HG03103 (cell line): ENCODE measurements around the gene PIAS1.
"Not testable (repeated sequence)": the region's sequence is repeated elsewhere in the genome, so short reads cannot be mapped to it uniquely, and the experiment has no call there.

Experiments
- ATAC-seq: cut with Tn5 transposase; IDR thresholded peaks from one replicate; pipeline ENCODE4 v1.9.1; 2021; ENCODE audit warnings: low read depth; ENCODE audit not compliant: unreplicated experiment

Gene PIAS1

GRCh38 chr15:68053701-68054627 lies at the start of gene PIAS1:
Gene PIAS1, plus strand, starts transcription at chr15:68054315. Its CDS starts 12 bp downstream, at chr15:68054327.
- ATAC-seq: peak; percentile 73

GRCh38 chr15:68007642-68008041 lies 46.5 kb upstream of the PIAS1 start:
- ATAC-seq: not testable (repeated sequence)

DNA sequence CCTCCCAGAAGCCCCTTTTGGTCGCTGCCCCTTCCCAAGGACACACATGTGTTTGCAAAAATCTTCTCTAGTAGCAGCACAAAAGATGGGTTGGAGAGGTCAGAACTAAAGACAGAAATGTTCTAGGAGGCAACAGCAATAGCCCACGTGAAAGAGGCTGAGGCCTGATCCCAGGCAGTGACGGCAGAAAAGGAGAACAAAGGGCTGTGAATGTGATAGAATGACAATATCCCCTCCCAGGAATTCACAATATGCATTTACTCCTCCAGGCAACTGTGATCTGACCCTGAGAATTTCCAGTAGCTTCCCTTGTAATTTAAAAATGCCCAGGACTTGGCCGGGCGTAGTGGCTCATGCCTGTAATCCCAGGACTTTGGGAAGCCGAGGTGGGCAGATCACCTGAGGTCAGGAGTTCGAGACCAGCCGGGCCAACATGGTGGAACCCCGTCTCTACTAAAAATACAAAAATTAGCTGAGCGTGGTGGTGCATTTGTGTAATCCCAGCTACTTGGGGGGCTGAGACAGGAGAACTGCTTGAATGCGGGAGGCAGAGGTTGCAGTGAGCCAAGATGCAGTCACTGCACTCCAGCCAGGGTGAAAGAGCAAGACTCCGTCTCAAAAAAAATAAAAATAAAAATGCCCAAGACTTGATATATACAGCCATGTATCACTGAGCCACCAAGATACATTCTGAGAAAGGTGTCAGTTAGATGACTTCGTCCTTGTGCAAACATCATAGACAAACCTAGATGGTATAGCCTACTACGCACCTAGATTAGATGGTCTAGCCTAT lies 43.6 kb upstream of the PIAS1 start:
- ATAC-seq: no peak

GRCh38 chr15:68012911-68013310 lies 41.2 kb upstream of the PIAS1 start:
- no peak for ATAC-seq

GRCh38 chr15:68014219-68014618 lies 39.9 kb upstream of the PIAS1 start:
- no peak for ATAC-seq

GRCh38 chr15:68015244-68015643 lies 38.9 kb upstream of the PIAS1 start:
- ATAC-seq: no peak

DNA sequence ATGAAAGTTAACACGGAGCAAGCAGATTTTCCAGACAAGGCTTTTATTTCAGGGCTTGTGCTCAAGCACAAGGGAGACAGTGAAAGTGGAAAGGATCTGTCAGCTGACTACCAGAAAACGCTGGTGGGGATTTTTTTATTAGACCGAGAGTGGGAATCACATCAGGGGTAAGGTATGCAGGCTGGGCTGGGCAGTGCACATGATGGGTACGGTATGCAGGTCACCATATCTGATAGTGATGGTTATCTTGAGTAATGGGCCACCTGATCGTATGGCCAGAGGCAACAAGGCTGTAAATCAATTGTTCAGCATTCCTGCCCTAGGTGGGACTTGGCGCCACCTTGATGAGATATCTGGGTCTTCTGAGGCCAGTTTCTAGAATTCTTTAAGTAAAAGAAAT lies 36.9 kb upstream of the PIAS1 start:
- no peak for ATAC-seq

DNA sequence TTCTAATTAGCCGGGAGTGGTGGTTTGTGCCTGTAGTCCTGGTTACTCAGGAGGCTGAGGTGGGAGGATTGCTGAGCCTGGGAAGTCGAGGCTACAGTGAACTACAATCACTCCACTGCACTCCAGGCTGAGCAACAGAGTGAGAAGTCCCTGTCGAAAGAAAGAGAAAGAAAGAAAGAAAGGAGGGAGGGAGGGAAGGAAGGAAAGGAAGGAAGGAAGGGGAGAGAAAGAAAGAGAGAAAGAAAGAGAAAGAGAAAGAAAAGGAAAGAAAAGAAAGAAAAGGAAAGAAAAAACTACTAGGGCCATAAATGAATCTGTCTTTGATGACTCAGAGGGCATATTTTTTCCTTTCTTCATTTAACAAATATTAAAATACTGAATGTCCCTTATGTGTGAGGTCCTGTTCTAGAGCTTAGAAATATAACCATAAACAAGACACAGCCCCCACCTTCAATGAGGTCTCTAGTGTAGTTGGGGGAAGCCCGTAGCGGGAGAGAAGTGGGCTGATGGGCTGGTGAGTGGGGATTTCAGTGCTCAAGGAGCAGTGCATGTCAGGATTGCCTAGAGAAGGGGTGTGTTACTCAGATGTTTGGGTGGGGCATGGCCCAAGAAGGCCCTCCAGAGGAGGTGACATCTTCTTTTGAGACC lies 35.2 kb upstream of the PIAS1 start:
- no peak for ATAC-seq

GRCh38 chr15:68019814-68020525 lies 34.1 kb upstream of the PIAS1 start:
- ATAC-seq: no peak

DNA sequence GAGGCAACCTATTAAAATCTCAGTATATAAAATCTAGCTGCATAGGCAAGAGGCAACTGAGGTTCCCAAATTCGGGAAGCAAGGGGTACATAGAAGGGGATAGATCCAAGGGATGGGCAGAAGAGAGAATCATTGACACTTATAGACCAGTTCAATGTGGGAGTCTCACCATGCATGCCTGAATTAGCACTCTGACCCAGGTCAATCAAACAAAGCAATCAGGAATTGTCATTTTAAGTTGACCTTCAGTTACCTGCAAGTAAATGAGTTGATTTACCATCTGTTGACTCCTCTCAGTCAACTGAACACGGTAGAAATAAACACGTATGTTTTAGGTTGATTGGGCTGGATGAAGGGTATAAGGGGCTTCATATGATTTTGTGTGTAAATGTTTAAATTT lies 33.4 kb upstream of the PIAS1 start:
- no peak for ATAC-seq

- ATAC-seq: no peak
Measured at GRCh38 chr15:68022061-68022460, 32.1 kb upstream of the PIAS1 start.

GRCh38 chr15:68023307-68024101 lies 30.6 kb upstream of the PIAS1 start:
- ATAC-seq: no peak

DNA sequence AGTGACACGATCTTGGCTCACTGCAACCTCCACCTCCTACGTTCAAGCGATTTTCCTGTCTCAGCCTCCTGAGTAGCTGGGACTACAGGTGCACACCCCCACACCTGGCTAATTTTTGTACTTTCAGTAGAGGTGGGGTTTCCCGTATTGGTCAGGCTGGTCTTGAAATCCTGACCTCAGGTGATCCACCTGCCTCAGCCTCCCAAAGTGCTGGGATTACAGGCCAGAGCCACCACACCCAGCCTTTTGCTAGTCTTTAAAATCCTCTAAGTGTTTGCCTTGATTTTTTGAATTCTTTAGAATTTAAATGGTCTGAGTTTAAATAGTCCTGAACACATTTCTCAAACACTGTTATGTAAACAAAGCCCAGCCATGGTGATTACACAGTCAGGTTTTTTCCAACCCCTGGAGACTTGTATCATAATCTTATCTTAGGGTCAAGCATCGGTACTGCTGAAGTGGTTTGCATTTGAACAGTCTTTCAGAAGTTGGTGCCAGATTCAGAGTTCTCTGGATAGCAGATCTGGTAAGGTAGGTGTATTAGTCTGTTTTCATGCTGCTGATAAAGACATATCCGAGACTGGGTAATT lies 28.2 kb upstream of the PIAS1 start:
- no peak for ATAC-seq

DNA sequence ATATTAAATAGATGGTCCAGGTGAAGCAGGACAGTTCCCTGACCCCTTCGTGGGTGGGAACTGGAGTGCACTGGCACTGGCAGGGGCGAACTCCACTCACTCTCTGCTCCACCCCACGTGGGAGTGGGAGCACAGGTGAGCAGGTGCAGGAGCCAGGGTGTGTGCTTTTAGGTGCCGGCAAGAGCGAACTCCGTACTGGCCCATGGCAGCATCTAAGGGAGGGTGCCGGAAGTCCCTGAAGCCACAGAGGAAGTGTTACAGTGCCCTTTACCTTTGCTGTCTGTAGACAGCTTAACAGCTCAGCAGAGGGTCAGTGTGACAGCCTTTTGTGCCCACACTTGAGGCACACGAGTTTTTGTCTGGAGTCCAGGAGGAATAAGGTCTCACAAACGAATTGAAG lies 26.7 kb upstream of the PIAS1 start:
- no peak for ATAC-seq

DNA sequence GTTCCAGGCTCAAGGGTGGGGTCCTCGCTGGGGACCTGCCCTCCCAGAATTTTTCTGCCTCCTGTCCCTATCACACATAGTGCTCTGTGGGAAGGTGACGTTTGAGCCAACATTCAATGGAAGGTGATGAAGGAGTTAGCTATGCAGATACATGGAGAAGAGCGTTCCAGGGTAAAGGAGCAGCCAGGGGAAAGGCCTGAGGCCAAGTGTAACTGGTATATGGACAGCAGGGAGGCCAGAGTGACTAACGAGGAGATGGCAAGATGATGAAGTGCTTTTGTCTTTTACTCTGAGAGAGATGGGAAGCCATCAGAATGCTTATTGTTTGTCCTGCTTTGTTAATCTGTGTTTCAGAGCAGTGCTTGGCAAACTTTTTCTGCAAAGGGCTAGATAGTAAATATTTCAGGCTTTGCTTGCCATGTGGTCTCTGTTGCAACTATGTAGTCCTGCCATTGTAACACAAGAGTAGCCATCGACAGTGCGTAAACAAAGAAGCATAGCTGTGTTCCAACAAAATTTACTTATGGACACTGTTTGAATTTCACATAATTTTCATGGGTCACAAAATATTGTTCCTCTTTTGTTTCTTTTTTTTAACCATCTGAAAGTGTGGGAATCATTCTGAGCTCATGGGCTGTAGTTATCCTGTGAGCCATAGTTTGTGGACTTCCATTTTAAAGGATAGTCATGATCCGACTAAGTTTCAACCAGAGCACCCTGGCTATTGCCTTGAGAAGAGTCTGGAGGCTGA lies 25.8 kb upstream of the PIAS1 start:
- ATAC-seq: no peak

- ATAC-seq: no peak
Measured at GRCh38 chr15:68028888-68029207, 25.3 kb upstream of the PIAS1 start.

GRCh38 chr15:68029959-68030358 lies 24.2 kb upstream of the PIAS1 start:
- ATAC-seq: no peak

DNA sequence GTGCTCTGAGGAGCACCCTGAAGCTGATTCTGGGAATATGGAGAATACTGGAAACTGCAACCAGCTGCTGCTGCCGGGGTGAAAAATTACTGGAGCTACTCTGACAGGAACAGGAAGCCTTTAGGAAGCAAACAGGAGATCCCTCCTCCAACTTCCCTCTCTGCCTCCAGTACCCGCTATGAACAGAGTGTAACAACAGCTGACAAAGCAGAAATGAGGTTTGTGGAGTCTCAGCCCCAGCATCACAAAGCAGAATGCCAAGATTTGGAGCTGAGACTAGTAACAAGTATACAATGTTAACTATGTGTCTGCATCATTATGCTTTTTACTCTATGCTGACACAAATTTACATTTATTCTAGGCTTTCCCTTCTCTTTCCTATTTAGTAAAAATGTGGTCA lies 22.7 kb upstream of the PIAS1 start:
- no peak for ATAC-seq

GRCh38 chr15:68032672-68033071 lies 21.4 kb upstream of the PIAS1 start:
- ATAC-seq: no peak
